ENCODE data around the gene GSTA2.

DNA sequence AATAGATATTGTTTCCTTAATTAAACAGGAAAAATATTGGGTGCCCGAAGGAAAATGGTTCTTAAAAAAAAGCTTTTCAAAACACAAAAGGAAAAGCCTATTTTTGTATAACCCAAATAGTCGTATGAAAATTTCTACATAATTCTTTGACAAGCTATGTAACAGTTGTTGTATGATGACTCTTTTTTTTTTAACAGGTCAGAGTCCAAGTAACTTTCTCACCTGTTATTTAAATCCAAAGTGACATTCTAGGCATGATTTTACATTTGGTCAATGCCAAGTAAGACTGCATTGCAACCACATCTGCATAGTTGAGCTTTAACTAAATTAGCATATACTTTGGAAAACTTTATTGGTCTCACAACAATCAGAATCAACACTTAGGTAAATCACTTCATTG lies 24.1 kb downstream of the GSTA2 start:
- TF ChIP-seq, protein P1, sequence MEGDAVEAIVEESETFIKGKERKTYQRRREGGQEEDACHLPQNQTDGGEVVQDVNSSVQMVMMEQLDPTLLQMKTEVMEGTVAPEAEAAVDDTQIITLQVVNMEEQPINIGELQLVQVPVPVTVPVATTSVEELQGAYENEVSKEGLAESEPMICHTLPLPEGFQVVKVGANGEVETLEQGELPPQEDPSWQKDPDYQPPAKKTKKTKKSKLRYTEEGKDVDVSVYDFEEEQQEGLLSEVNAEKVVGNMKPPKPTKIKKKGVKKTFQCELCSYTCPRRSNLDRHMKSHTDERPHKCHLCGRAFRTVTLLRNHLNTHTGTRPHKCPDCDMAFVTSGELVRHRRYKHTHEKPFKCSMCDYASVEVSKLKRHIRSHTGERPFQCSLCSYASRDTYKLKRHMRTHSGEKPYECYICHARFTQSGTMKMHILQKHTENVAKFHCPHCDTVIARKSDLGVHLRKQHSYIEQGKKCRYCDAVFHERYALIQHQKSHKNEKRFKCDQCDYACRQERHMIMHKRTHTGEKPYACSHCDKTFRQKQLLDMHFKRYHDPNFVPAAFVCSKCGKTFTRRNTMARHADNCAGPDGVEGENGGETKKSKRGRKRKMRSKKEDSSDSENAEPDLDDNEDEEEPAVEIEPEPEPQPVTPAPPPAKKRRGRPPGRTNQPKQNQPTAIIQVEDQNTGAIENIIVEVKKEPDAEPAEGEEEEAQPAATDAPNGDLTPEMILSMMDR (IDR thresholded peaks at IDR 0.05): no peak
- TF ChIP-seq POLR2A (IDR thresholded peaks at IDR 0.05): no peak
- no peak for TF ChIP-seq POLR2AphosphoS5 (IDR thresholded peaks at IDR 0.05)

Data from gastroesophageal sphincter (tissue), 3 donors.